K562 (cell line): ENCODE results near the gene GSTO2. TPM values are rescaled to one million over a fixed set of nuclear protein-coding genes. Genes with fewer than 3 reads are reported as not detected.
A peak's percentile ranks its signal among the peaks of the same experiment; 100 is the strongest.

Source experiments
- BACH1 ChIP-seq: fragments of 200-800 bp; sonication (Bioruptor generic); IDR thresholded peaks from 2 replicates; pipeline ENCODE4 v1.6.1; 2016; ENCODE audit warnings: missing genetic modification characterization, missing compliant biosample characterization
- CBX3 ChIP-seq, 2 experiments: IDR thresholded peaks; 1 replicate in 1 of 2; 2 replicates in 1 of 2; pipeline ENCODE4 v1.6.1; 2012; ENCODE audit warnings: inconsistent platforms in 2 of 2, low read length in 2 of 2, borderline replicate concordance in 1 of 2, control low read depth in 1 of 2
- CBX8 ChIP-seq: fragments of 200-600 bp; sonication (generic); IDR thresholded peaks from 2 replicates; pipeline ENCODE4 v1.6.1; 2012; ENCODE audit warnings: borderline replicate concordance, mixed run types, low read depth, mild to moderate bottlenecking, moderate library complexity, mixed read lengths, low read length, control low read depth, inconsistent platforms; ENCODE audit not compliant: poor library complexity, severe bottlenecking; ENCODE audit errors: extremely low read depth
- IRF9 ChIP-seq: fragments of 450-650 bp; IDR thresholded peaks from 2 replicates; pipeline ENCODE4 v1.6.1; 2016; ENCODE audit warnings: missing biosample characterization, missing genetic modification characterization
- KAT7 ChIP-seq: sonication (generic); formaldehyde crosslinking; IDR thresholded peaks from 2 replicates; pipeline ENCODE4 v1.8.0; 2022; ENCODE audit warnings: missing genetic modification reagents, mild to moderate bottlenecking, borderline replicate concordance
- KDM1A ChIP-seq, 2 experiments: fragments of 450-650 bp; IDR thresholded peaks; 2 replicates each; pipeline ENCODE4 v1.6.1; 2016; ENCODE audit warnings: mild to moderate bottlenecking in 2 of 2
- KHSRP ChIP-seq: fragments of 450-650 bp; IDR thresholded peaks from 2 replicates; pipeline ENCODE4 v1.6.1; 2017
- MYNN ChIP-seq, 2 experiments: sonication (generic); formaldehyde crosslinking in 1 of 2; IDR thresholded peaks; 2 replicates each; pipeline versions ENCODE4 v1.5.0 to v1.6.1; 2016 to 2020; ENCODE audit warnings: antibody characterized with exemption in 1 of 2, missing genetic modification reagents in 1 of 2
- NCOA4 ChIP-seq: fragments of 450-650 bp; IDR thresholded peaks from 2 replicates; pipeline ENCODE4 v1.6.1; 2018; ENCODE audit warnings: mild to moderate bottlenecking; ENCODE audit not compliant: partially characterized antibody
- NCOA6 ChIP-seq: fragments of 450-650 bp; IDR thresholded peaks from 2 replicates; pipeline ENCODE4 v1.6.1; 2017; ENCODE audit warnings: mild to moderate bottlenecking
- SAFB2 ChIP-seq: fragments of 200-400 bp; formaldehyde crosslinking; IDR thresholded peaks from 2 replicates; pipeline ENCODE4 v1.6.1; 2018; ENCODE audit warnings: borderline replicate concordance, low read length, low read depth, moderate library complexity; ENCODE audit not compliant: severe bottlenecking
- TCF3 ChIP-seq: sonication (generic); formaldehyde crosslinking; IDR thresholded peaks from 2 replicates; pipeline ENCODE4 v1.4.0; 2020; ENCODE audit warnings: mild to moderate bottlenecking, missing genetic modification reagents
- ZBED1 ChIP-seq: IDR thresholded peaks from 2 replicates; pipeline ENCODE4 v1.6.1; 2014
- ZNF124 ChIP-seq: sonication (generic); formaldehyde crosslinking; IDR thresholded peaks from 2 replicates; pipeline ENCODE4 v1.8.1; 2022; ENCODE audit warnings: missing genetic modification reagents
- ZNF696 ChIP-seq: fragments of 250-450 bp; sonication (Bioruptor Pico); conservative IDR thresholded peaks from 2 replicates; pipeline ENCODE4 v1.4.0; 2020; ENCODE audit warnings: mild to moderate bottlenecking, moderate library complexity
- ZNF717 ChIP-seq: fragments of 250-450 bp; sonication (Bioruptor Pico); IDR thresholded peaks from 2 replicates; pipeline ENCODE4 v1.5.0; 2021
- ZNF79 ChIP-seq: fragments of 250-450 bp; sonication (Bioruptor Pico); IDR thresholded peaks from 2 replicates; pipeline ENCODE4 v1.4.0; 2020; ENCODE audit warnings: low read depth, mild to moderate bottlenecking, moderate library complexity
- ZSCAN32 ChIP-seq: fragments of 450-650 bp; formaldehyde crosslinking; IDR thresholded peaks from 2 replicates; pipeline ENCODE4 v1.4.0; 2020; ENCODE audit warnings: mild to moderate bottlenecking, moderate library complexity
- polyA plus RNA-seq, 8 experiments: library from polyadenylated mRNA; depleted of rRNA in 4 of 8; stranded (reverse) in 5 of 8; unstranded in 3 of 8; fragments of >200 nt; fragmentation: Nextera tagmentation in 2 of 8; fragmentation: Illumina TruSeq in 1 of 8; extraction: Ambion mirVana in 2 of 8; extraction: Trizol in 1 of 8; gene quantifications; 2 replicates each; pipeline versions ENCODE4 v1.2.1 to v1.2.3, GENCODE V29; 2011 to 2014; ENCODE audit warnings: inconsistent platforms in 1 of 8, missing spikeins in 1 of 8
- total RNA-seq, 7 experiments: library from RNA; depleted of rRNA in 6 of 7; stranded (reverse); fragments of >200 nt in 6 of 7; fragmentation: Illumina TruSeq in 2 of 7; extraction: Trizol in 2 of 7; gene quantifications; 2 replicates each; pipeline versions ENCODE4 v1.2.1 to v1.2.3, GENCODE V29; 2011 to 2021; ENCODE audit warnings: low replicate concordance in 1 of 7
- TF ChIP-seq, protein P1 (sequence below): fragments of 450-650 bp; IDR thresholded peaks from one replicate; pipeline ENCODE4 v1.6.1; 2018; ENCODE audit warnings: mild to moderate bottlenecking, moderate library complexity; ENCODE audit not compliant: partially characterized antibody
- TF ChIP-seq, protein P2 (sequence below): fragments of 450-650 bp; IDR thresholded peaks from 2 replicates; pipeline ENCODE4 v1.6.1; 2016; ENCODE audit warnings: low read depth, mild to moderate bottlenecking, moderate library complexity
- TF ChIP-seq, protein P3 (sequence below): fragments of 450-650 bp; formaldehyde crosslinking; IDR thresholded peaks from 2 replicates; pipeline ENCODE4 v1.4.0; 2022; ENCODE audit warnings: missing genetic modification characterization
- TF ChIP-seq, protein P4 (sequence below): sonication (generic); formaldehyde crosslinking; IDR thresholded peaks from 2 replicates; pipeline ENCODE4 v1.8.0; 2022; ENCODE audit warnings: missing genetic modification reagents, mild to moderate bottlenecking, borderline replicate concordance

Gene GSTO2
- total and polyA plus RNA-seq, 9 of the 15 experiments (the other 6 are each of a cell fraction or from before 2014, with no cell fraction given): 0.18 to 1.8 (median 0.90) TPM

DNA sequence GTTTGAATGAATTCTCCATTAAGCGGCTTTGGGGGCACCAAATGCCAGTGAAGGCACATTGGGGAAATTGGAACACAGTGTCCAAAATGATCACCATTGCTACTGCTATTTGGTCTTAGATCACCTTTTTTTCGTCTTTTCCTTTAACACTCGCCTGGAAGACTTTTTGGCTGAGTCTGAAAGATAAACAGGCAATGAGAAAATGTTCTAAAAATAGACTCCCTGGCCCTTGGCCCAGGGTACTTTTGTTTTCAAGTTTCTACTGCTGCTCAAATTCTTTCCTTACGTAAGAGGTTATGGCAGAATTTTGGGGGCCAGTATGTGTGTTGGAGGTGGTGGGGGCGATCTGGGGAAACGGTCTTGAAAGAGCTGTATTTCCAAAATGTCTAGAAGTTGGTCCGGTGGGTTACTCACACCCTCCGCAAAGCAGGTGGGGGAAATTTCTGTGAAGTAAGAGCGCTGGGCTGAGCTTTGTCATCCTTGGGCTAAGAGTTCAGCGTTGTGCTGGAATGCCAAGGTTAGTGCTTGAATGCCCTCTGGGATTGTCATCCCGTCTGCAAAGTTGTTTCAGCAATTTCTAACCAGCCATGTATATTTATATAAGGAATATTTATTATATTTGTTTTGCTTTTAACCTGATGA lies 70.6 kb downstream of the GSTO2 start (continued):
- TF ChIP-seq, protein P1, sequence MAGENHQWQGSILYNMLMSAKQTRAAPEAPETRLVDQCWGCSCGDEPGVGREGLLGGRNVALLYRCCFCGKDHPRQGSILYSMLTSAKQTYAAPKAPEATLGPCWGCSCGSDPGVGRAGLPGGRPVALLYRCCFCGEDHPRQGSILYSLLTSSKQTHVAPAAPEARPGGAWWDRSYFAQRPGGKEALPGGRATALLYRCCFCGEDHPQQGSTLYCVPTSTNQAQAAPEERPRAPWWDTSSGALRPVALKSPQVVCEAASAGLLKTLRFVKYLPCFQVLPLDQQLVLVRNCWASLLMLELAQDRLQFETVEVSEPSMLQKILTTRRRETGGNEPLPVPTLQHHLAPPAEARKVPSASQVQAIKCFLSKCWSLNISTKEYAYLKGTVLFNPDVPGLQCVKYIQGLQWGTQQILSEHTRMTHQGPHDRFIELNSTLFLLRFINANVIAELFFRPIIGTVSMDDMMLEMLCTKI: no peak
- TF ChIP-seq, protein P2, sequence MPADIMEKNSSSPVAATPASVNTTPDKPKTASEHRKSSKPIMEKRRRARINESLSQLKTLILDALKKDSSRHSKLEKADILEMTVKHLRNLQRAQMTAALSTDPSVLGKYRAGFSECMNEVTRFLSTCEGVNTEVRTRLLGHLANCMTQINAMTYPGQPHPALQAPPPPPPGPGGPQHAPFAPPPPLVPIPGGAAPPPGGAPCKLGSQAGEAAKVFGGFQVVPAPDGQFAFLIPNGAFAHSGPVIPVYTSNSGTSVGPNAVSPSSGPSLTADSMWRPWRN: no peak
- TF ChIP-seq, protein P3, sequence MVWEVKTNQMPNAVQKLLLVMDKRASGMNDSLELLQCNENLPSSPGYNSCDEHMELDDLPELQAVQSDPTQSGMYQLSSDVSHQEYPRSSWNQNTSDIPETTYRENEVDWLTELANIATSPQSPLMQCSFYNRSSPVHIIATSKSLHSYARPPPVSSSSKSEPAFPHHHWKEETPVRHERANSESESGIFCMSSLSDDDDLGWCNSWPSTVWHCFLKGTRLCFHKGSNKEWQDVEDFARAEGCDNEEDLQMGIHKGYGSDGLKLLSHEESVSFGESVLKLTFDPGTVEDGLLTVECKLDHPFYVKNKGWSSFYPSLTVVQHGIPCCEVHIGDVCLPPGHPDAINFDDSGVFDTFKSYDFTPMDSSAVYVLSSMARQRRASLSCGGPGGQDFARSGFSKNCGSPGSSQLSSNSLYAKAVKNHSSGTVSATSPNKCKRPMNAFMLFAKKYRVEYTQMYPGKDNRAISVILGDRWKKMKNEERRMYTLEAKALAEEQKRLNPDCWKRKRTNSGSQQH (CRISPR knock-in tag): no peak
- 0 out of 2 replicates have a peak, but pooled peaks have one; percentile 19 for TF ChIP-seq TCF3
- no peak for TF ChIP-seq ZNF717 (CRISPR knock-in tag)
- TF ChIP-seq KAT7: no peak
- TF ChIP-seq CBX8: no peak
- TF ChIP-seq BACH1 (tag): no peak
- TF ChIP-seq ZNF696 (CRISPR knock-in tag): no peak
- no peak for TF ChIP-seq CBX3 (IDR thresholded peaks at IDR 0.05; ENCODE audit: borderline replicate concordance in 1 of 2, low read length in 2 of 2)
- no peak for TF ChIP-seq IRF9 (tag)
- TF ChIP-seq MYNN (IDR thresholded peaks at IDR 0.05): 0 out of 2 replicates have a peak, but pooled peaks have one; percentile 22
- TF ChIP-seq MYNN (CRISPR knock-in tag; IDR thresholded peaks at IDR 0.05): no peak
- TF ChIP-seq ZSCAN32 (CRISPR knock-in tag): no peak
- TF ChIP-seq SAFB2: no peak
- no peak for TF ChIP-seq ZBED1
- TF ChIP-seq NCOA4: no peak
- no peak for TF ChIP-seq ZNF124 (CRISPR knock-in tag)
- TF ChIP-seq KHSRP: no peak
- TF ChIP-seq, protein P4, sequence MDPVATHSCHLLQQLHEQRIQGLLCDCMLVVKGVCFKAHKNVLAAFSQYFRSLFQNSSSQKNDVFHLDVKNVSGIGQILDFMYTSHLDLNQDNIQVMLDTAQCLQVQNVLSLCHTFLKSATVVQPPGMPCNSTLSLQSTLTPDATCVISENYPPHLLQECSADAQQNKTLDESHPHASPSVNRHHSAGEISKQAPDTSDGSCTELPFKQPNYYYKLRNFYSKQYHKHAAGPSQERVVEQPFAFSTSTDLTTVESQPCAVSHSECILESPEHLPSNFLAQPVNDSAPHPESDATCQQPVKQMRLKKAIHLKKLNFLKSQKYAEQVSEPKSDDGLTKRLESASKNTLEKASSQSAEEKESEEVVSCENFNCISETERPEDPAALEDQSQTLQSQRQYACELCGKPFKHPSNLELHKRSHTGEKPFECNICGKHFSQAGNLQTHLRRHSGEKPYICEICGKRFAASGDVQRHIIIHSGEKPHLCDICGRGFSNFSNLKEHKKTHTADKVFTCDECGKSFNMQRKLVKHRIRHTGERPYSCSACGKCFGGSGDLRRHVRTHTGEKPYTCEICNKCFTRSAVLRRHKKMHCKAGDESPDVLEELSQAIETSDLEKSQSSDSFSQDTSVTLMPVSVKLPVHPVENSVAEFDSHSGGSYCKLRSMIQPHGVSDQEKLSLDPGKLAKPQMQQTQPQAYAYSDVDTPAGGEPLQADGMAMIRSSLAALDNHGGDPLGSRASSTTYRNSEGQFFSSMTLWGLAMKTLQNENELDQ (CRISPR knock-in tag): no peak
- no peak for TF ChIP-seq KDM1A (IDR thresholded peaks at IDR 0.05)
- no peak for TF ChIP-seq NCOA6
- no peak for TF ChIP-seq ZNF79 (CRISPR knock-in tag)
